Stimulated activated CD8-positive, alpha-beta memory T cell treated with anti-CD3 and anti-CD28 coated beads, Interleukin-4, amount 100 ng/mL, for 1 hour (primary cell): ENCODE results near the gene KEL.

ENCODE experiments used
- DNase-seq, 2 donors: peaks; one replicate each; pipeline ENCODE4 v3.0.0-alpha.2; 2020; ENCODE audit warnings: low read depth in 2 of 2, low spot score in 1 of 2

Gene KEL

GRCh38 chr7:142961595-142961972 is 579 bp downstream of the KEL start:
- DNase-seq, result no peak

DNA sequence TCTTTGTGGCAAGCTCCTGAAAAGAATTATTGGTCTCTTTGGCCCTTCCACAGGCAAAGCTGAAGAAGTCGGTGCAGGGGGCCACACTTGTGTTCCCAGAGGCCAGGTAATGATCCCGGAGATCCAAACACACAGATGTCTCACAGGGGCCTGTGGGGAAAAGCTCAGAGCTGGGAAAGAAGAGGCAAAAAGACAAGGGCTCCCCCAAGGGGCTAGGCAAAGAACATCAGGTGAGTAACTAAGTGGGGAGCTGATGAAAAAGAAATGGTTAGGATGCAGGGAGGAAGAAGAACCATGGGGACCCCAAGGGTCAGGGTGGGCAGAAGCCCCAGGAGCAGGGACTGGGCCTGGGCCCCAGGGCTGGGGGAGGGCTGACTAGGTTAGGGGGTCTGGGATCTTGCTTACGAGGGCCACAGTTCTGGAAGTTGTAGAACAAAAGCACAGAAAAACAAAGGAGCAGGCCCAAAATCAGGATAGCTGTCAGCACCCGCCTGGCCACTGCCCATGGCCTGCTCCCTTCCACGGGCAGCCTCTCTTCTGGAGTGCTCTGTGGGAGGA is 1.1 kb downstream of the KEL start:
- no peak for DNase-seq

DNA sequence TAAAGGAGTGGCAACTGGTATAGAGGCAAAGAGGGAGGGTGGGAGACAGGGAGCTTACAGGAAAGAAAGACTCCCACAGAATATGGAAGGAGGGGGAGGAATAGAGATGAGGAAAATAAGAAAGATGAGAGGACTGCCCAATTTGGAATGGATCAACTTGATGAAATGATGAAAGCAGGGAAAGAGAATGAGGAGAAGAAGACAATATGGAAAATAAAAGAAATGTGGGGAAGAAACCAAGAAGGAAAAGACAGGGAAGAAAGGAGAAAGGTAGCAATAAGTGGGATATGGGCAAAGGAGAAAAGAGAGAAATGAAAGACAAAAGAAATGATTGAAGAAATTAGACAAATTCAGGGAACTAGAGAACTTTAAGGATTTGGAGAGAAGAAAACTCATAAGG is 3.0 kb downstream of the KEL start:
- DNase-seq, result no peak

GRCh38 chr7:142957723-142958122 is 4.4 kb downstream of the KEL start:
- no peak for DNase-seq

- no peak for DNase-seq
Measured at GRCh38 chr7:142956951-142957623, 5.1 kb downstream of the KEL start.

DNA sequence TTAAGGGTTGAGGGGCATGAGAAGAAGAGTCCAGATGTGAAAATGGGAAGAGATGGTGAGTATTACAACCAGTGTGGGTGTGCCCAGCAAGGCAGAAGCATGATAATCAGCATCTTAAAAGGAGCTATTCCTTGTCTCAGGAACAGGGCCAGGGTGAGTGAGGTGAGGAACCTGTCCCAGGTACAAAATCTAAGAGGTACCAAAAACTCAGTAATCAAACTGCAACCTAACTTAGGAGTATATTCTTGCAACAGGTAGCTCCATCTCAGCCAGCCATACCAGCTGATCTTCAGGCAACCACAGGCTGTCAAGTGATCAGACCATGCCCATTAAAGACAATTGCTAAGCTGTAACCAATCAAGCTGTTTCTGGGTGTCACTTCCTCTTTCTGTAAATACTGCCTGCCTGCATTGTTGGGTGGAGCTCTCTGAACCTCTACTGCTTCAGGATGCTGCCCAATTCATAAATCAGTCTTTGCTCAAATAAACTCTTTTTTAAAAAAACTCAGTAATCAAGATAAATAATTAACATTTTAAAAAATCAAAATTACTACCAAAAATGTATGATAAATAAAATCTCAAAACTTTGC is 7.4 kb downstream of the KEL start:
- DNase-seq, result no peak

DNA sequence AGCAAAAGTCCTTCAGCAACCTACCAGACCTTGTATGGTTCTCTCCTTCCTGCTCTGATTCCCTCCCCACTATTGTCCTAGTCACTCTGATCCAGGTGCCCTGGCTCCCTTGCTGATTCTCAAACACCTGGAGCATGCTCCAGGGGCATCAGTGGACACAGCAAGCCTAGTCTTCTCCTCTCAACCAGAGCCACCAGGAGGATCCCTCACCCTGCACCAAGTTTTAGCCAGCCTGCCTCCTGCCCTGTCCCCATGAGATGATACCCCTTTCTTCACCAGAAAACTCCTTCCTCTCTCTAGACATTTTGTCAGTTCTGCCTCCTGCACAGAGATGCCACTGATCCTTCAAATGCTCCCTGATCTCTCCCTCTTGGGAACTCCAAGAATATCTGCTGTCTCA is 11.9 kb downstream of the KEL start:
- no peak for DNase-seq

DNA sequence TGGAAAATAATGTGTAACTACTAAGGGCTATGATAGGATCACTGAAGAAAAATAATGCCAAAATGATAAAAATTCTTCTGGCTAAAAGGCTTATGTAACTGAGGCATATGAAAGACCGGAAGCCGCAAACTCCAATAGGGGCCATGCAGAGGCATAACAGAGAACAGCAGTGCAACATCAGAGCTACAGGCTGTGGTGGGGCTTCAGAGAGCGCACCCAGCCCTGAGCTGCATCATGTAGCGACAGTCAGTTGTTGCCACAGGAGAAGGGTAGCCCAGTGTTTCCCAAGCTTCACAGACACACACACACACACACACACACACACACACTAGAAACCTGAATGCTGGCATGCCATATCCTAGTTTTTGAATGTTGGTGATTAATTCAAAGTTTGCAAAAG is 13.6 kb downstream of the KEL start:
- DNase-seq, result no peak

GRCh38 chr7:142945001-142945400 is 17.2 kb downstream of the KEL start:
- no peak for DNase-seq

GRCh38 chr7:142943706-142944268 is 18.4 kb downstream of the KEL start:
- DNase-seq, result no peak

DNA sequence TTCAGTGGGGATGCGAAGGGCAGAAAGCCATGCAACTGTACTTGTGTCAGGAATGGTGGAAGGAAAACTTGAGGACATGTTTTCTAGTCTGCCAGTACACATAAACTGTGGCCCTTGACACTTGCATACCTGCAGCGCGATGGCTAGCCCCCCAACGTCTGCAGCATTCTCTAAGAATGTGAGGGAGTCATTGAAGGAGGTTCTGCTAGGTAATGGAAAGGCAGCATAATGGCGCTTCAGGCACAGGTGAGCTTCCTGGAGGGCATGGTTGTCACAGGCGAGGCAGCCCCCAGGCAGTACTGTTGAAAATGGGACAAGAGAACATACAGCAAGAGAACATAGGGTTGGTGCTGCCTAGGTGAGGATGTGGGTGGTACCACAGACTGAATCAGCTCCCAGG is 19.4 kb downstream of the KEL start:
- no peak for DNase-seq

DNA sequence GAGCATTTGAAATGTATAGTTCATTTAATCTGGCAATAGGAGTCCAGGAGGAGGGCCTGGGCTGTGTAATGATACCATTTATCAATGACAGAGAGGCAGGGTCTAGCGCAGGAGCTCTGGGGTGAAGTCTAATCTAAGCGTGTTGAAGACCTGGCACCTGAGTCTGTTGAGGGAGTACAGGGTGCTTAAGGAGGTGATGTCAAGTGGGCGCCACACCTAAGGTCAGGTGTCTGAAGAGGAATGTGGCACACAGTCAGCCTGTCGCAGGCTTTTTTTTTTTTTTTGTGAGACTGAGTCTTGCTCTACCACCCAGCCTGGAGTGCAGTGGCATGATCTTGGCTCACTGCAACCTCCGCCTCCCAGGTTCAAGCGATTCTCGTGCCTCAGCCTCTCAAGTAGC is 20.6 kb downstream of the KEL start:
- DNase-seq, result no peak

DNA sequence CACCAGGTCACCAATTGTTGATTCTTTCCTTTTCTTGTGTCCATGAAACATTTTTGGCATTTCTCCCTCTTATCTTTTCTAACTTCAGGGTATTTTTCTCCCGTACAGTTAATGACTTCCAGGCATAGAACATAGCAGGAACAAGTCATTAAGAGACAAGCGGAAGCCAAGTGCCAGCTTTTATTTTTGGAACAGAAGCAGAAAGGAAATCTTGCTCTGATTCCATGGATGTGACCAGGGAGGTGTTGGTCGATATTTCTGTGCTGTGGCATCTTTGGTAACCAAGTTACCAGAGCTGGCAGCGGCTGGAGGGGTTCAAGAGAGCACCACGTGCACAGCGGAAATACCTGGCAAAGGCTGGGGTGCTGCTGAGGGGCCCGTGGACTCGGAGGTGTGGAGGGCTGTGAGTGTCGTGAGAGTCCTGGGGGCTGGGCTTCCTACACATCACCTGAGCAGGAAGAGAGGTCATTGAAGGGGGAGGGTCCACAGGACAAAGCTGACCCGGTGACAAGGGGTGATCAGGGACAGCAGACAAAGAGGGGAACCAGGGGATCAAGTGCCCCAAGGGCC is 21.1 kb downstream of the KEL start:
- DNase-seq, result no peak

- DNase-seq, result no peak
Measured at GRCh38 chr7:142939226-142939910, 22.8 kb downstream of the KEL start, which contains the start of gene LLCFC1. TSS of gene LLCFC1 (plus strand) at chr7:142939484. CDS start at chr7:142939622, 138 bp downstream.

DNA sequence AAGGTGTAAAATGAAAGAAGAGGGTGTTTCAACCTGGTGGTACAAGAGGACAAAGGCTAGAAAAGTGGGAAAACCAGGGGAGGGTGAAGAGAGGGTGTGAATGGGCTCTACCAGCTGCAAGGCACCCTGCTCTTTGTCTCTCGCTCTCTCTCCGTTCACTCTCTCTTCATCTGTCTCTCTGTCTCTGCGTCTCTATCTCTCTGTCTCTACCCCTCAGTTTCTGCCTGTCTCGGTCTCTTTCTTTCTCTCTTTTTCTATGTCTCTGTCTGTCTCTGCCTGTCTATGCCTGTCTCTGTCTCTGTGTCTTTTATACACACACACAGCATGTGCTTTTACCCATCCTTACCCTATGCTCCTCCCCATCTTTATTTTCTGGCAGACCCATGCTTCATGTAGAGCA is 23.6 kb downstream of the KEL start:
- no peak for DNase-seq

DNA sequence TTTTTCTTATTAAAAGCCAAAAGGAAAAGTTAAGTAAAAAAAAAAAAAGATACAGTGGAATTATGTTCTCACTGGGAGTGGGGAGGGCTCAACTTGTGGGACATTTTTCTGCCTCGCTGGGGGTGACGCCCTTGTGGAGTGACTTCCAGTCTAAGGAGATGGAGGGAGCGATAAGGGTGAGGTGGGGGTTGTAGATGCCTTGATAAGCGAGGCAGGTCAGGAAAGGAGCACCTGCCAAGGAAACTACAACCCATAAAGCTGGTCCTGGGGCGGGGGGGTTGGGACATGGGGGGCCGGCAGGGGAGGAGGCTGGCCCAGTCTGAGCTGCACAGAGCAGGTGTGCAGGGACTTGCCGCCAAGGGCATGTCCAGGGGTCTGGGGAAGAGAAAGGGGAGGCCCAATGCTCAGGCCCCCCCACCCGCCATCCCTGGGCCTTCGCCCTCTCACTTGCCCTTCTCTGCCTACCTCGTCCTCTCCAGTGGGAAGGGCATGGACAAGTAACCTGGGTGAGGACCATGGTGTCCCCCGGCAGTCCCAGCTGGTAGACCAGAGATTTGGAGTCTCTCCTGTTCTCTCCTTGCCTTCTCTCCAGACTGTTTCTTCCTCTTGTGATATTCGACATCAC is 26.1 kb downstream of the KEL start:
- DNase-seq, result no peak

- no peak for DNase-seq
Measured at GRCh38 chr7:142934056-142934455, 28.1 kb downstream of the KEL start.

DNA sequence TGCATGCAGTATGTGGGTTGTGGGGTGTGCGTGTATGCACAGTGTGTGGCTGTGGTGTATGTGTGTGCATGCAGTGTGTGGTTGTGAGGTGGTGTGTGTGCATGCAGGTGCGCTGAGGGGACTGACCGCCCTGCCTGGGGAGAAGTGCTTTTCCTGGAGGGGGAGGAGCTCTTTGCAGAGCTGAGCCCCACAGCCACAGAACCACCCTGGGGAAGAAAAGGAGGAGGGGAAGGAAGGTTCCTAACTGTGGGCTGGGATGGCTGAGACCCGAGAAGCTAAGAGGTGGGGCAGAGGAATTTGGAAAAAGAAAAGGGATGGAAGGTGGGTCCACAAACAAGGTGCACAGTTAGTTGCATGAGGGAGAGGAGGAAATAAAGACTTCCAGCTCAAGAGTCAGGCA is 28.5 kb downstream of the KEL start, which contains the start of gene TRPV5:
TRPV5 (minus strand) TSS at position 123 of the 400 bp plus-strand sequence. CDS start 287 bp downstream, outside the sequence.
- DNase-seq, result no peak

GRCh38 chr7:142933092-142933475 is 29.1 kb downstream of the KEL start:
- no peak for DNase-seq

DNA sequence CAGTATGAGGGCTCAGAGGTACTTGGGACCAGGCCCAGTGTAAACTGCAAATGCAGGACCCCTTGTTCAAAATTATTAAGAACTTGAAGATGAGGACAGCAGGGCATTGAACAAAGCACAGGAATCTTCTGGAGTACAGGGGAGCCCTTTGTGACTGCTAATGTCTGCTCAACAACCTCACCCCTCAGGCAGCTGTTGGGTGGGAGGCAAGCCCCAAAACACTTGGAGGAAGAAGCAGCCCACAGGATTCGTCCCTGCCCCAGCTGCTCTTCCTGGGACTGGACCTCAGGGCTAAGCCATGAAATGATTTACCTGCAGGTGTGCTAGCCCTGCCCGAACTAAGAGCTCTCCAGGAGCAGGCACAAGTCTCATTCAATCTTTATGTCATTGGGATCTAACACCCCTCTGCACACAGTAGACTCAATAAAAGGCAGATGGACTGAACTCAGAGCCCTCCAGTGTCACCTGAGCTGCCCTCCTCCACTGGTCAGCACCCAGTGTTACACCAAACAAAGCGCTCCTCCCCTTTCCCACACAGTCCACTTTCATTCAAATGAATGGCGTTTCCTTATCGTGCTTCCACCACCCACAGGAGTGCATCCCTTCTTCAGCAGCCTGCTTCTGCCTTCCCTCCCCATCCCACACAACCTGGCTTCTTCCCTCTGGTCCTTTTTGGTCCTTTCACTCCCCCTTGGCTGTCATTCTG is 29.6 kb downstream of the KEL start:
- DNase-seq, result no peak
